Measurements from ENCODE around the gene MBD3L4.

DNA sequence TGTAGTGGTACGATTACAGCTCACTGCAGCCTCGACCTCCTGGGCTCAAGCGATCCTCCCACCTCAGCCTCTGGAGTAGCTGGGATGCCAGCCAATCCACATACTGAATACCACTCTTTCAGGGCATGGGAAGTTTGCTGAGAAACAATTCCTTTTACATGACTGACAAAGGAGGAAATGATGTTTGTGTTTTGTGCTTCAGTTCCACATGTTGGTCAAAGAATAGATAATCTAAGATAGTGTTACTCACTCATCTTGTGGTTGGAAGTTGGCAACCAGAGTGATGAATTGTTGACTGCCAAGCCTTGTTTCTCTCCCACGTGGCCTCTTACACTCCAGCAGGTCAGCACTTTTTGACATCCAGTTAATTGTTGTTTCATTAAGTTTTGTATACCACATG lies 26.3 kb downstream of the MBD3L4 start:
- TF ChIP-seq, protein P1, sequence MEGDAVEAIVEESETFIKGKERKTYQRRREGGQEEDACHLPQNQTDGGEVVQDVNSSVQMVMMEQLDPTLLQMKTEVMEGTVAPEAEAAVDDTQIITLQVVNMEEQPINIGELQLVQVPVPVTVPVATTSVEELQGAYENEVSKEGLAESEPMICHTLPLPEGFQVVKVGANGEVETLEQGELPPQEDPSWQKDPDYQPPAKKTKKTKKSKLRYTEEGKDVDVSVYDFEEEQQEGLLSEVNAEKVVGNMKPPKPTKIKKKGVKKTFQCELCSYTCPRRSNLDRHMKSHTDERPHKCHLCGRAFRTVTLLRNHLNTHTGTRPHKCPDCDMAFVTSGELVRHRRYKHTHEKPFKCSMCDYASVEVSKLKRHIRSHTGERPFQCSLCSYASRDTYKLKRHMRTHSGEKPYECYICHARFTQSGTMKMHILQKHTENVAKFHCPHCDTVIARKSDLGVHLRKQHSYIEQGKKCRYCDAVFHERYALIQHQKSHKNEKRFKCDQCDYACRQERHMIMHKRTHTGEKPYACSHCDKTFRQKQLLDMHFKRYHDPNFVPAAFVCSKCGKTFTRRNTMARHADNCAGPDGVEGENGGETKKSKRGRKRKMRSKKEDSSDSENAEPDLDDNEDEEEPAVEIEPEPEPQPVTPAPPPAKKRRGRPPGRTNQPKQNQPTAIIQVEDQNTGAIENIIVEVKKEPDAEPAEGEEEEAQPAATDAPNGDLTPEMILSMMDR (IDR thresholded peaks at IDR 0.05; ENCODE audit: low read depth, low read length, poor library complexity, severe bottlenecking): no peak
- no peak for TF ChIP-seq EZH2phosphoT487 (IDR thresholded peaks at IDR 0.05; ENCODE audit: borderline replicate concordance, low read length)
